Spleen (tissue), 11 donors: ENCODE measurements around the gene SLC45A3. TPM values are rescaled to one million over a fixed set of nuclear protein-coding genes. Genes with fewer than 3 reads are reported as not detected.

ENCODE experiments used
- DNase-seq: peaks from one replicate; pipeline ENCODE4 v3.0.0-alpha.2; 2020
- H3K27ac ChIP-seq, 8 donors: fragments of 200-600 bp; sonication (generic) in 7 of 8; 1 replicate in 4 of 8; 2 replicates in 4 of 8; pipeline versions ENCODE4 v1.5.0 to v1.8.0; 2016 to 2021; ENCODE audit warnings: inconsistent platforms in 4 of 8, mild to moderate bottlenecking in 4 of 8, moderate library complexity in 1 of 8
- H3K27me3 ChIP-seq, 7 donors: fragments of 200-600 bp; sonication (generic) in 6 of 7; replicated peaks in 1 of 7; 1 replicate in 4 of 7; 2 replicates in 3 of 7; pipeline versions ENCODE4 v1.5.0 to v1.8.0; 2016 to 2021; ENCODE audit warnings: inconsistent platforms in 3 of 7, mild to moderate bottlenecking in 1 of 7
- H3K36me3 ChIP-seq, 6 donors: fragments of 200-600 bp; sonication (generic) in 5 of 6; 1 replicate in 4 of 6; 2 replicates in 2 of 6; pipeline versions ENCODE4 v1.5.0 to v1.8.0; 2016 to 2021; ENCODE audit warnings: inconsistent platforms in 2 of 6
- H3K4me1 ChIP-seq, 6 donors: fragments of 200-600 bp; sonication (generic) in 5 of 6; 1 replicate in 3 of 6; 2 replicates in 3 of 6; pipeline versions ENCODE4 v1.5.0 to v1.8.0; 2016 to 2021; ENCODE audit warnings: inconsistent platforms in 3 of 6
- H3K4me3 ChIP-seq, 8 donors: fragments of 200-600 bp; sonication (generic) in 7 of 8; 1 replicate in 4 of 8; 2 replicates in 4 of 8; pipeline versions ENCODE4 v1.5.0 to v1.8.0; 2016 to 2021; ENCODE audit warnings: inconsistent platforms in 4 of 8, mild to moderate bottlenecking in 4 of 8, moderate library complexity in 2 of 8
- H3K9me3 ChIP-seq, 8 donors: fragments of 200-600 bp; sonication (generic) in 7 of 8; 1 replicate in 4 of 8; 2 replicates in 4 of 8; pipeline versions ENCODE4 v1.5.0 to v1.8.0; 2016 to 2021; ENCODE audit warnings: inconsistent platforms in 4 of 8
- POLR2A ChIP-seq, 3 donors: fragments of 450-650 bp; IDR thresholded peaks; one replicate each; pipeline ENCODE4 v1.5.1; 2017; ENCODE audit warnings: antibody characterized with exemption in 3 of 3, mild to moderate bottlenecking in 1 of 3
- POLR2AphosphoS5 ChIP-seq, 3 donors: sonication (generic); formaldehyde crosslinking; IDR thresholded peaks; one replicate each; pipeline ENCODE4 v1.5.1; 2017; ENCODE audit warnings: antibody characterized with exemption in 3 of 3
- WGBS, 5 donors: extraction: QIAGEN DNeasy Blood & Tissue Kit in 3 of 5; methylation state at CpG; one replicate each; pipeline versions ENCODE4 v1.1.5 to v1.1.7; 2013 to 2018; 5-methylcytosine and 5-hydroxymethylcytosine counted together
- intact Hi-C: fragments of 100-400 bp; cut with DNase I; formaldehyde crosslinking; loops from one replicate; pipeline ENCODE4 v1.15.0; 2023; ENCODE audit warnings: low total_unique reads
- polyA plus RNA-seq, 3 donors: library from polyadenylated mRNA; stranded (reverse); fragments of 200-250 nt; gene quantifications; one replicate each; pipeline ENCODE4 v1.2.1, GENCODE V29; 2013
- total RNA-seq, 7 donors: library from RNA; depleted of rRNA in 3 of 7; stranded (reverse); fragments of >200 nt in 3 of 7; fragmentation: NEBNext Ultra II Directional in 4 of 7; extraction: Animal tissue kit (Norgen Biotek cat#: 25700) in 4 of 7; gene quantifications; one replicate each; pipeline versions ENCODE4 v1.1.0 to v1.2.1, GENCODE V29; 2016 to 2021
- TF ChIP-seq, protein P1 (sequence below), 11 experiments: fragments of 200-600 bp in 7 of 11; fragments of 450-650 bp in 4 of 11; sonication (generic) in 4 of 11; IDR thresholded peaks in 8 of 11; conservative IDR thresholded peaks in 3 of 11; 1 replicate in 7 of 11; 2 replicates in 4 of 11; pipeline versions ENCODE4 v1.4.0 to v1.8.0; 2016 to 2021; ENCODE audit warnings: antibody characterized with exemption in 11 of 11, inconsistent platforms in 4 of 11, mild to moderate bottlenecking in 1 of 11
- donor health status: healthy with polysubstance abuse.
- donor health status: DM: no; HTN: no; CAD: no; lungs with moderate emphysema.
- donor health status: DM: no; HTN: no; CAD: no.
- donor health status: Bipolar disorder and iron deficiency.
- donor health status: healthy.
- donor health status: DM: no; HTN: no; CAD: no.
- donor health status: DM: yes; HTN: yes; CAD: no.

SLC45A3 gene
- total and polyA plus RNA-seq, 10 donors, result 16.8 to 43.7 (median 31.5) TPM

DNA sequence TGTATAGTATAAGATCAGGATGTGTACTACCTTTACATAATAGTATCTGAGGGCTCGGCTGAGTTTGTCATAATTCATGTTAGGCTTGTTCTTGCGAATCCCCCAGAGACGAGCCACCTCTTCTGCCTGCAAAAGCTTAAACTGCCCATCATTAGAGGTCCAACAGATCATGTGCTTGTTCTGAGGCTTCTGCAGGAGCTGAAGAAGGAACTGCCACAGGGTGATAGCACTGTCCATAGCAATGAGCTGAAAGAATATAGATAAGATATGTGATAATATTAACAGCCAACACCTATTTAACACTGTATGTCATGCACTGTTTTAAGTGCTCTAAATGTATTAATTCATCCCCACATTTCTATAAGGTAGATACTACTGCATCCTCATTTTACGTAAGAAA, 56.7 kb downstream of the SLC45A3 start:
- TF ChIP-seq POLR2A (IDR thresholded peaks at IDR 0.05), result no peak
- TF ChIP-seq, protein P1, sequence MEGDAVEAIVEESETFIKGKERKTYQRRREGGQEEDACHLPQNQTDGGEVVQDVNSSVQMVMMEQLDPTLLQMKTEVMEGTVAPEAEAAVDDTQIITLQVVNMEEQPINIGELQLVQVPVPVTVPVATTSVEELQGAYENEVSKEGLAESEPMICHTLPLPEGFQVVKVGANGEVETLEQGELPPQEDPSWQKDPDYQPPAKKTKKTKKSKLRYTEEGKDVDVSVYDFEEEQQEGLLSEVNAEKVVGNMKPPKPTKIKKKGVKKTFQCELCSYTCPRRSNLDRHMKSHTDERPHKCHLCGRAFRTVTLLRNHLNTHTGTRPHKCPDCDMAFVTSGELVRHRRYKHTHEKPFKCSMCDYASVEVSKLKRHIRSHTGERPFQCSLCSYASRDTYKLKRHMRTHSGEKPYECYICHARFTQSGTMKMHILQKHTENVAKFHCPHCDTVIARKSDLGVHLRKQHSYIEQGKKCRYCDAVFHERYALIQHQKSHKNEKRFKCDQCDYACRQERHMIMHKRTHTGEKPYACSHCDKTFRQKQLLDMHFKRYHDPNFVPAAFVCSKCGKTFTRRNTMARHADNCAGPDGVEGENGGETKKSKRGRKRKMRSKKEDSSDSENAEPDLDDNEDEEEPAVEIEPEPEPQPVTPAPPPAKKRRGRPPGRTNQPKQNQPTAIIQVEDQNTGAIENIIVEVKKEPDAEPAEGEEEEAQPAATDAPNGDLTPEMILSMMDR (IDR thresholded peaks at IDR 0.05 in 8 of 11, conservative IDR thresholded peaks at IDR 0.05 in 3 of 11), result no peak
- no peak for TF ChIP-seq POLR2AphosphoS5 (IDR thresholded peaks at IDR 0.05)
- H3K27me3 ChIP-seq, result no peaks in the 10 kb centered on the region
- H3K27ac ChIP-seq, result no peak overlapping the region
- intact Hi-C loops, result no loop called here
- H3K4me1 ChIP-seq, result peaks cover 21 to 69% (median 46%) of the 10 kb centered on the region in 6 donors
- H3K9me3 ChIP-seq, result no peaks in the 10 kb centered on the region
- no peak overlapping the region for H3K4me3 ChIP-seq
- no peak for DNase-seq
- peaks cover 0 to 68% (median 46%) of the 10 kb centered on the region in 6 donors for H3K36me3 ChIP-seq
- WGBS, 5 donors, result 86 to 96% (median 89%) methylated on average over 4 of the region's 4 CpGs

DNA sequence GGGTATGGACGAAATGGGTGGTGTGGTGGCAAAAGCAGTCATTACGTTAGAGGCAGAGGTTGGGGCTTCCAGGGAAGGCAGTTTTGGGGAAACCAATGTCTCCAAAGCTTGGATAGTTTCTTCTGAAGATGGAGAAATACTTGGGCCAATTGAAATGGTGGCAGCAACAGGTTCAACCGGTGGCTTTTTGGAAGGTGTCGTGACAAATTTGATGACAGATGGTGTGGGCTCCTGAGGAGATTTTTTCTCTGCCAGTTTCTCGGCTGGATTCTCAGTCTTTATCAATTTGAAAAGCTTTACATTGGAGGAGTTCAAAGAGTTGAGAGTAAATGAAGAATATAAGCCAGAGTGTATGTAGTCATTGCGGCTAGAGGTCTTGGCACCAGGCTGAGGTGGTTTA, 60.0 kb downstream of the SLC45A3 start:
- Histone ChIP-seq H3K27me3 (no peaks in the 10 kb centered on the region), H3K9me3 (no peaks in the 10 kb centered on the region), H3K4me1 (peaks cover 0 to 36% (median 13%) of the 10 kb centered on the region in 6 donors), H3K36me3 (peaks cover 3 to 88% (median 76%) of the 10 kb centered on the region in 6 donors), H3K27ac (no peak overlapping the region), H3K4me3 (no peak overlapping the region)
- intact Hi-C loops, result no loop called here
- DNase-seq, result no peak
- 88 to 96% (median 93%) methylated on average over 6 of the region's 6 CpGs for WGBS, 5 donors
- no peak for TF ChIP-seq POLR2A (IDR thresholded peaks at IDR 0.05)
- TF ChIP-seq POLR2AphosphoS5 (IDR thresholded peaks at IDR 0.05), result no peak
- TF ChIP-seq, protein P1 (IDR thresholded peaks at IDR 0.05 in 8 of 11, conservative IDR thresholded peaks at IDR 0.05 in 3 of 11), result no peak

DNA sequence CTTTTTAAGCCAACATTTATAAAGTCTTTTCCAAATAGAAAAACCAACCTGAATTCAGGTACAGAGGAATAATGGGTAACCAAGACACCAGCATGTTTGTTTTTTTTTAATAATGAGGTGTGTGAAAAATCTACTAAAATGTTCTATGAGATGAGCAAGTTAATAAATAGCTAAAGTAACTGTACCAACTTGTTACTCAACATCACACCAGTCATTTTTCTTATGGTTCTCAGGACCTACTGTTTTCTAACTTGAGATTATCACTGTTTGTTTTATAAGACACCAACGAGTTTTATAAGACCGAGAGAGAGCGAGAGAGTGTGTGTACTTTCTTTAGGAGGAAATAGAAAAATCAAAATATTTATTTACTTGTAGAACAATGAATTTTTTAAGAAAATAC, 60.9 kb downstream of the SLC45A3 start:
- Histone ChIP-seq H3K27ac (no peak overlapping the region), H3K4me1 (peaks cover 0 to 34% (median 7%) of the 10 kb centered on the region in 6 donors), H3K36me3 (peaks cover 3 to 97% (median 83%) of the 10 kb centered on the region in 6 donors), H3K4me3 (no peak overlapping the region), H3K9me3 (no peaks in the 10 kb centered on the region), H3K27me3 (no peaks in the 10 kb centered on the region)
- intact Hi-C loops, result no loop called here
- 91 to 97% (median 93%) methylated on average over 3 of the region's 3 CpGs for WGBS, 5 donors
- TF ChIP-seq POLR2AphosphoS5 (IDR thresholded peaks at IDR 0.05), result no peak
- TF ChIP-seq POLR2A (IDR thresholded peaks at IDR 0.05), result no peak
- TF ChIP-seq, protein P1 (IDR thresholded peaks at IDR 0.05 in 8 of 11, conservative IDR thresholded peaks at IDR 0.05 in 3 of 11), result no peak
- DNase-seq, result no peak

DNA sequence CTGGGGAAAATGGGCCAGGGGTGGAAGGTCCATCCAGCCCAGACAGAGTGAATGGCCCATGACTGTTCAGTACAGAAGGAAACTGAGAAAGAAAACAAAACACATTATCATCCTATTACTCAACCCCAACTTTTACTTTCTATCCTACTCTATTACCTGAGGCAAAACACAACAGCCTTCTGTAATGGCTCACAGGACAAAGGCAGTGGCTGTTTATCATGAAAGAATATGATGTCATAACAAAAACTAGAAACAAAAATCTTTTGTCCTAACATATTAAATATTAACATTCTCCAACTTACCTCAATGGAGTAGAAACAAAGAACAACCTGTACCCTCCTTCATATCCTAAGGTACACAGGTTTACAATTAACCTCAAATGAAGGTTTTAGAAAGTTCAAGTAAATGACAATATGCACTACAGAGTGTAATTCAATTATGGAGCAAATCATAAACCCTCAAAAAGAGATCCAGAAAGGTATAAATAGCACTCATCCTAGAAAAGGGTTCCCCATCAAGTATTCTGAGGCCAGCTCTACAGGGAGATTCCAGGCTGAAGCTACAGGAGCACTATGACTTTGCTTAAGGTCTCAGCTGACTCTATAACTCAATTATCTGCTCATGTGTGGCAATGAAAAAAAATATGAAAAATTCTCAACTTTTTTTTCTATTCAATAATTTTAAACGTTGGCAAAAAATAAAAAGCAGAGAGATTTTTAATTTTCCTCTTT, 63.6 kb downstream of the SLC45A3 start:
- no peak for DNase-seq
- WGBS, 5 donors, result 81 to 96% (median 86%) methylated on average over 1 of the region's 1 CpG
- H3K4me1 ChIP-seq, result peaks cover 0 to 42% (median under 1%) of the 10 kb centered on the region in 6 donors
- H3K4me3 ChIP-seq, result no peak overlapping the region
- TF ChIP-seq, protein P1 (IDR thresholded peaks at IDR 0.05 in 8 of 11, conservative IDR thresholded peaks at IDR 0.05 in 3 of 11), result no peak
- TF ChIP-seq POLR2A (IDR thresholded peaks at IDR 0.05) (no peak), POLR2AphosphoS5 (IDR thresholded peaks at IDR 0.05) (no peak)
- no peaks in the 10 kb centered on the region for H3K9me3 ChIP-seq
- H3K36me3 ChIP-seq, result peaks cover 3 to 100% (median 78%) of the 10 kb centered on the region in 6 donors
- H3K27me3 ChIP-seq, result no peaks in the 10 kb centered on the region
- no peak overlapping the region for H3K27ac ChIP-seq
- intact Hi-C loops, result no loop called here
